ENCODE measurements around the gene RNF183.

DNA sequence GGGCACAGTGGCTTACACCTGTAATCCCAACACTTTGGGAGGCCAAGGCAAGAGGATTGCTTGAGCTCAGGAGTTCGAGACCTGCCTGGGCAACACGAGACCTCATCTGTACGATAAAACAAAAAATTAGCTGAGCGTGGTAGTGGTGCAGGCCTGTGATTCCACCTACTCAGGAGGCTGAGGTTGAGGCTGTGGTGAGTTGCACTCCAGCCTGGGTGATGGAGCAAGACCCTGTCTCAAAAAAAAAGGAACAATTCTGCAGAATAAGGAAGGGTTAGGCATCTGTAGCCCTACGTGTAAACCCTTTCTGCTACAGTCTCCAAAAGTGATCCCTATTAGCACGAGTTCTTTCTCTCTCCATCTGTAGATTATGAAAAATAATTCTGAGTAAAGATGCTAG lies 47.7 kb downstream of the RNF183 start:
- TF ChIP-seq, protein P1, sequence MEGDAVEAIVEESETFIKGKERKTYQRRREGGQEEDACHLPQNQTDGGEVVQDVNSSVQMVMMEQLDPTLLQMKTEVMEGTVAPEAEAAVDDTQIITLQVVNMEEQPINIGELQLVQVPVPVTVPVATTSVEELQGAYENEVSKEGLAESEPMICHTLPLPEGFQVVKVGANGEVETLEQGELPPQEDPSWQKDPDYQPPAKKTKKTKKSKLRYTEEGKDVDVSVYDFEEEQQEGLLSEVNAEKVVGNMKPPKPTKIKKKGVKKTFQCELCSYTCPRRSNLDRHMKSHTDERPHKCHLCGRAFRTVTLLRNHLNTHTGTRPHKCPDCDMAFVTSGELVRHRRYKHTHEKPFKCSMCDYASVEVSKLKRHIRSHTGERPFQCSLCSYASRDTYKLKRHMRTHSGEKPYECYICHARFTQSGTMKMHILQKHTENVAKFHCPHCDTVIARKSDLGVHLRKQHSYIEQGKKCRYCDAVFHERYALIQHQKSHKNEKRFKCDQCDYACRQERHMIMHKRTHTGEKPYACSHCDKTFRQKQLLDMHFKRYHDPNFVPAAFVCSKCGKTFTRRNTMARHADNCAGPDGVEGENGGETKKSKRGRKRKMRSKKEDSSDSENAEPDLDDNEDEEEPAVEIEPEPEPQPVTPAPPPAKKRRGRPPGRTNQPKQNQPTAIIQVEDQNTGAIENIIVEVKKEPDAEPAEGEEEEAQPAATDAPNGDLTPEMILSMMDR (IDR thresholded peaks at IDR 0.05; ENCODE audit: insufficient read depth, low read length, poor library complexity, severe bottlenecking): no peak
- no peak for TF ChIP-seq EZH2phosphoT487 (conservative IDR thresholded peaks at IDR 0.05; ENCODE audit: low read length)
